NB4 (cell line): ENCODE results near the gene LY86.

Experiments
- DNase-seq: peaks from one replicate; pipeline ENCODE4 v3.0.0; 2010; ENCODE audit warnings: low read depth
- H3K4me3 ChIP-seq: one replicate; pipeline ENCODE4 v1.5.1; 2011; ENCODE audit warnings: mild to moderate bottlenecking, low read depth, low read length, moderate library complexity
- MYC ChIP-seq: IDR thresholded peaks from 2 replicates; pipeline ENCODE4 v1.6.1; 2011; ENCODE audit warnings: low read depth, low read length
- POLR2A ChIP-seq: IDR thresholded peaks from 2 replicates; pipeline ENCODE4 v1.6.1; 2011; ENCODE audit warnings: mild to moderate bottlenecking; ENCODE audit not compliant: insufficient read length; ENCODE audit errors: extremely low read depth
- TF ChIP-seq, protein P1 (sequence below): IDR thresholded peaks from one replicate; pipeline ENCODE4 v1.5.1; 2012; ENCODE audit warnings: low read depth, low read length
- TF ChIP-seq, protein P2 (sequence below): IDR thresholded peaks from 2 replicates; pipeline ENCODE4 v1.6.1; 2011; ENCODE audit warnings: low read depth, low read length

LY86 gene

DNA sequence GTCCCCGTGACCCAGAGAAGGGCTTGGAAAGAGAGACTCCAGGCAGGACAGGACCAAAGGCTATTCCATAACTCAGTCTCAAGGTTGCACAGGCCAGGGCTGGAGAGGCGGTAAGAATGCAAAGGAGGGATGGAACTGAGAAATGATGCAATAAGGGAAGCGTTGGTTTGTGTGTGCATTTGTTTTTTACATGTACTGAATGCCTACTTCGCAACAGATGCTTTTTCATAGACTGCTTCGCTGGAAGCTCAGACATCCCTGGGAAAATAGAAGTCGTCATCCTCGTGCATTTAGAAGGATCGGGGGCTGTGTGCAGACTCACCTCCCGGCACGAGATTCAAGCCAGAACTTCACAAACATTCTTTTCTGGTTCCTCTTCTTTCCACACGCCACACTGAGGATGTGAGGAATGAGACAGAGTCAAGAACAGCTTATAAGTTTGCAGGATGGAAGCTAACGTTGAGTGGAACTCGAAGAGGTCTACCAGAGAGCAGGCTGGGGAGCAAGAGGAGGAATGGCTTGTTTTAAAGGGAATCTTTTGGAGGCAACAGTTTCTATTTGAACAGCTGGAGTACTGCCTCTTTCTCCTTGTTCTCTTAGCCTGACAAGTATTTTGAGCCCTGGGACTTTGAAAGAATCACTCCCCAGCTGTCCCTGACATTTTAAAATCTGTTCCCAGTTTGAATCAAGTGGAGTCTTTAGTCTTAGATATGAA lies 19.3 kb upstream of the LY86 start:
- no peak overlapping the region for H3K4me3 ChIP-seq
- DNase-seq: peak; percentile 33
- TF ChIP-seq, protein P1, sequence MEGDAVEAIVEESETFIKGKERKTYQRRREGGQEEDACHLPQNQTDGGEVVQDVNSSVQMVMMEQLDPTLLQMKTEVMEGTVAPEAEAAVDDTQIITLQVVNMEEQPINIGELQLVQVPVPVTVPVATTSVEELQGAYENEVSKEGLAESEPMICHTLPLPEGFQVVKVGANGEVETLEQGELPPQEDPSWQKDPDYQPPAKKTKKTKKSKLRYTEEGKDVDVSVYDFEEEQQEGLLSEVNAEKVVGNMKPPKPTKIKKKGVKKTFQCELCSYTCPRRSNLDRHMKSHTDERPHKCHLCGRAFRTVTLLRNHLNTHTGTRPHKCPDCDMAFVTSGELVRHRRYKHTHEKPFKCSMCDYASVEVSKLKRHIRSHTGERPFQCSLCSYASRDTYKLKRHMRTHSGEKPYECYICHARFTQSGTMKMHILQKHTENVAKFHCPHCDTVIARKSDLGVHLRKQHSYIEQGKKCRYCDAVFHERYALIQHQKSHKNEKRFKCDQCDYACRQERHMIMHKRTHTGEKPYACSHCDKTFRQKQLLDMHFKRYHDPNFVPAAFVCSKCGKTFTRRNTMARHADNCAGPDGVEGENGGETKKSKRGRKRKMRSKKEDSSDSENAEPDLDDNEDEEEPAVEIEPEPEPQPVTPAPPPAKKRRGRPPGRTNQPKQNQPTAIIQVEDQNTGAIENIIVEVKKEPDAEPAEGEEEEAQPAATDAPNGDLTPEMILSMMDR: no peak
- TF ChIP-seq POLR2A: no peak
- no peak for TF ChIP-seq MYC
- TF ChIP-seq, protein P2, sequence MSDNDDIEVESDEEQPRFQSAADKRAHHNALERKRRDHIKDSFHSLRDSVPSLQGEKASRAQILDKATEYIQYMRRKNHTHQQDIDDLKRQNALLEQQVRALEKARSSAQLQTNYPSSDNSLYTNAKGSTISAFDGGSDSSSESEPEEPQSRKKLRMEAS: no peak

DNA sequence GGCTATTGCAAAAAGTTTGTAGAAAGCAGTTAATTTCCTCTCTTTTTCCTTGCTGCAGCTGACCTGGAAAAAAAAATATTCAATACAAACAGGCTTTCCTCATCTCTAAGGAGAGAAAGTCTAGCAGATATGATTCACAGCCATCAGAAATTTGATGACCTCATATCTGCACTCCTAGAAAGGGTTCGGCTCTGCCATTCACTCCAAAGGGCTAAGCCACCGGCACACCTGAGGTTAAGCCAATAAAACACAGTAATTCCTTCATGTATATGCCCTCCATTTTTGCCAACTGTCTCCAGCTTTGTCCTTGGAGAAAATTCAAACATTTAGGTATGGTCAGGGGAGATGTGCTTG lies 18.7 kb upstream of the LY86 start:
- no peak for DNase-seq
- H3K4me3 ChIP-seq: no peak overlapping the region
- TF ChIP-seq POLR2A (no peak), MYC (no peak)
- TF ChIP-seq, protein P2: no peak
- TF ChIP-seq, protein P1: no peak

DNA sequence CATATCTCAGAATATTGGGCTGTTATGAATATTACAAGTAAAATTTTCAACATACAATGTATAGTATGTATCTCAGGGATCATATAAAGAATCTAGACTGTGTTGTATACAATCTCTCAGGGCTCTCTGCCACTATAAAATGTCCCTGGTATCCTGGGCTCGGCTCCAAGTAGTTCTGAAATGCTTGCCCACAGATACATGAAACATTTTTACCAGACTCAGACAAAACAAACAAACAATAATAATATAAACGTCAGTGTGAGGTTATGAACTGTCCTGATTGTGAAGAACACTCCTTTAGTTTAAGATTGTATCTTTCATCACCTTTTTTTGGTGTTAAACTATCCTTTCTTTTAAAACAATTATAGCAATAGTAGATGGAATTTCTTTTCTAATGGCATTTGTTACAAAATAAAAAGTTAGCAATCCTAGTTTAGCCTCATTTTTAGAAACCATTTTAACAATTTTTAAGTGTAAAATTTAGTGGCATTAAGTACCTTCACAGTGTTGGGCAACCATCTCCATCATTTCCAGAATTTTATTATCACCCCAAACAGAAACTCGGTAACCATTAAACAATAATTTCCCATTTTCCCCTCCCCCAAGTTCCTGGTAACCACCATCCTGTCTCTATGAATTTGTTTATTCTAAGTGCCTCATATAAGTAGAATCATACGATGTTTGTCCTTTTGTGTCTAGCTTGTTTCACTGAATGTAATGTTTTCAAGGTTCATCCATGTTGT lies 17.4 kb upstream of the LY86 start:
- DNase-seq: no peak
- TF ChIP-seq POLR2A: no peak
- TF ChIP-seq MYC: no peak
- TF ChIP-seq, protein P1: no peak
- TF ChIP-seq, protein P2: no peak
- no peak overlapping the region for H3K4me3 ChIP-seq

DNA sequence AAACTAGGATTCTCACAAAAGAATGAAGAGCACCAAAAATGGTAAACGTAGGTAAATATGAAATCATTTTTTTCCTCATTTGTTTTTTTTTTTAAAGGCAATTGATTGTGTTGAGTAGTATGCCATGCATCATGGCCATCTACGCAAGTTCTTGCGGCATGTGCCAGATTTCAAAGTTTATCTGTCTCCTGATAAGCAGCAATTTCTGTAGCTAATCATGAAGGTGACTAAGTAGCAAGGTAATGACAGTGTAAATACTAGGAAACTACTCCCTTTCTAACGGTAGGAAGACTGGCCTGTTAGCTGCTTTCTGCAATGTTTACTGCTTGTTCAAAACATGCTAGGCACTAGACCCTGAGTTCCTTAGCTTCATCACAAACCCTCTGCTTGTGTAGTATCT lies 13.4 kb upstream of the LY86 start:
- no peak overlapping the region for H3K4me3 ChIP-seq
- no peak for TF ChIP-seq MYC
- TF ChIP-seq, protein P2: no peak
- TF ChIP-seq, protein P1: no peak
- TF ChIP-seq POLR2A: no peak
- DNase-seq: no peak

DNA sequence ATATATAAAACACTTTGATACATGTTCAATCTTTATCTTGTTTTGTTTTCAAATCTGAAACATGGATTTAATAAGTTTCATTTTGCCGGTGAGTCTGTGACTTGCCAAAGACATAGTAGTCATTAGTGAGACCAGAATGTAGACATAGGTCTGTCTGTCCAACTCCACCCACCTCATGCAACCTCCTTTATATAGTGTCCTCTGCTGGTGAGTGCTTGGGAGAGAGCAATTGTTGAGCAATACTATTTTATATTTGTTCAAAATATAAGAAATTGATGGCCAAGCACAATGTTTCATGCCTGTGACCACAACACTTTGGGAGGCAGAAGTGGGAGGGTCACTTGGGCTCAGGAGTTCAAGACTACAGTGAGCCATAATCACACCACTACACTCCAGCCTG lies 10.8 kb upstream of the LY86 start:
- TF ChIP-seq, protein P2: no peak
- no peak for TF ChIP-seq MYC
- no peak for TF ChIP-seq POLR2A
- TF ChIP-seq, protein P1: no peak
- DNase-seq: peak; percentile 30
- H3K4me3 ChIP-seq: no peak overlapping the region
